H9 (cell line): ENCODE results near the gene TRABD2B. TPM values are rescaled to one million over a fixed set of nuclear protein-coding genes. Genes with fewer than 3 reads are reported as not detected.
A peak's percentile ranks its signal among the peaks of the same experiment; 100 is the strongest.

ENCODE experiments used
- DNase-seq: peaks from one replicate; pipeline ENCODE4 v3.0.0-alpha.2; 2017
- H2AFZ ChIP-seq: one replicate; pipeline ENCODE4 v1.6.1; 2013; ENCODE audit warnings: mild to moderate bottlenecking, low read length, control low read depth, moderate library complexity
- H2AK5ac ChIP-seq: 2 replicates; pipeline ENCODE4 v1.6.1; 2013; ENCODE audit warnings: low read length, control low read depth, mixed read lengths; ENCODE audit not compliant: insufficient read length
- H2BK120ac ChIP-seq: one replicate; pipeline ENCODE4 v1.6.1; 2013; ENCODE audit warnings: low read depth, mild to moderate bottlenecking, low read length, control low read depth, inconsistent platforms; ENCODE audit not compliant: poor library complexity, severe bottlenecking
- H2BK12ac ChIP-seq: 2 replicates; pipeline ENCODE4 v1.6.1; 2013; ENCODE audit warnings: low read length, control low read depth, mixed read lengths, low read depth; ENCODE audit not compliant: insufficient read length
- H2BK15ac ChIP-seq: 2 replicates; pipeline ENCODE4 v1.6.1; 2013; ENCODE audit warnings: low read depth, low read length, control low read depth
- H2BK20ac ChIP-seq: one replicate; pipeline ENCODE4 v1.6.1; 2013; ENCODE audit warnings: low read depth, mild to moderate bottlenecking, low read length, control low read depth, inconsistent platforms; ENCODE audit not compliant: poor library complexity, severe bottlenecking
- H2BK5ac ChIP-seq: 2 replicates; pipeline ENCODE4 v1.6.1; 2013; ENCODE audit warnings: low read length, control low read depth, mixed read lengths; ENCODE audit not compliant: insufficient read length
- H3K14ac ChIP-seq: 2 replicates; pipeline ENCODE4 v1.6.1; 2013; ENCODE audit warnings: low read length, control low read depth; ENCODE audit not compliant: insufficient read depth
- H3K18ac ChIP-seq: 2 replicates; pipeline ENCODE4 v1.6.1; 2013; ENCODE audit warnings: low read depth, mild to moderate bottlenecking, mixed read lengths, low read length, control low read depth; ENCODE audit not compliant: insufficient read length
- H3K23ac ChIP-seq: 2 replicates; pipeline ENCODE4 v1.6.1; 2013; ENCODE audit warnings: low read length, control low read depth, mixed read lengths, low read depth; ENCODE audit not compliant: insufficient read length
- H3K23me2 ChIP-seq: 2 replicates; pipeline ENCODE4 v1.6.1; 2013; ENCODE audit warnings: low read depth, mild to moderate bottlenecking, mixed read lengths, low read length, control low read depth; ENCODE audit not compliant: insufficient read length, poor library complexity, severe bottlenecking
- H3K27ac ChIP-seq: 2 replicates; pipeline ENCODE4 v1.5.1; 2013; ENCODE audit warnings: low read length, control low read depth, mixed read lengths, low read depth; ENCODE audit not compliant: insufficient read length
- H3K27me3 ChIP-seq: 2 replicates; pipeline ENCODE4 v1.6.1; 2013; ENCODE audit warnings: low read length, control low read depth, inconsistent platforms; ENCODE audit not compliant: insufficient read depth
- H3K4ac ChIP-seq: 2 replicates; pipeline ENCODE4 v1.6.1; 2013; ENCODE audit warnings: low read depth, mild to moderate bottlenecking, control low read depth, inconsistent platforms, low read length, moderate library complexity
- H3K4me1 ChIP-seq: 2 replicates; pipeline ENCODE4 v1.6.1; 2013; ENCODE audit warnings: low read length, control low read depth, inconsistent platforms; ENCODE audit not compliant: insufficient read depth
- H3K4me2 ChIP-seq: 2 replicates; pipeline ENCODE4 v1.6.1; 2013; ENCODE audit warnings: low read length, control low read depth, mixed read lengths; ENCODE audit not compliant: insufficient read length, insufficient read depth
- H3K56ac ChIP-seq: 2 replicates; pipeline ENCODE4 v1.6.1; 2013; ENCODE audit warnings: low read depth, mild to moderate bottlenecking, mixed read lengths, low read length, control low read depth; ENCODE audit not compliant: insufficient read length
- H3K79me1 ChIP-seq: 2 replicates; pipeline ENCODE4 v1.6.1; 2013; ENCODE audit warnings: low read depth, mild to moderate bottlenecking, moderate library complexity, low read length, control low read depth, inconsistent platforms; ENCODE audit not compliant: insufficient read depth, poor library complexity, severe bottlenecking
- H3K79me2 ChIP-seq: 2 replicates; pipeline ENCODE4 v1.6.1; 2013; ENCODE audit warnings: low read length, control low read depth, inconsistent platforms; ENCODE audit not compliant: insufficient read depth
- H3K9ac ChIP-seq: 2 replicates; pipeline ENCODE4 v1.6.1; 2013; ENCODE audit warnings: low read length, control low read depth, mixed read lengths; ENCODE audit not compliant: insufficient read length; ENCODE audit errors: extremely low read depth
- H3K9me3 ChIP-seq: one replicate; pipeline ENCODE4 v1.6.1; 2013; ENCODE audit warnings: low read depth, low read length, inconsistent platforms; ENCODE audit not compliant: control insufficient read depth
- H3T11ph ChIP-seq: one replicate; pipeline ENCODE4 v1.6.1; 2013; ENCODE audit warnings: mild to moderate bottlenecking, low read length, control low read depth, inconsistent platforms
- H4K20me1 ChIP-seq: one replicate; pipeline ENCODE4 v1.6.1; 2013; ENCODE audit not compliant: control insufficient read depth, insufficient read length, insufficient read depth
- H4K5ac ChIP-seq: 2 replicates; pipeline ENCODE4 v1.6.1; 2013; ENCODE audit warnings: low read depth, mild to moderate bottlenecking, mixed read lengths, low read length, control low read depth; ENCODE audit not compliant: insufficient read length
- H4K8ac ChIP-seq: replicated peaks from 2 replicates; pipeline ENCODE4 v1.6.1; 2013; ENCODE audit warnings: low read length, control low read depth, mixed read lengths, low read depth; ENCODE audit not compliant: insufficient read length
- H4K91ac ChIP-seq: 2 replicates; pipeline ENCODE4 v1.6.1; 2013; ENCODE audit warnings: low read depth, mild to moderate bottlenecking, moderate library complexity, mixed read lengths, low read length, control low read depth; ENCODE audit not compliant: insufficient read length
- H3K27ac Mint-ChIP-seq, 3 experiments: 2 replicates in 2 of 3; 3 replicates in 1 of 3; pipeline ENCODE4 v1.8.0; 2020 to 2021; ENCODE audit warnings: mixed read lengths in 3 of 3, mild to moderate bottlenecking in 1 of 3, moderate library complexity in 1 of 3
- H3K27me3 Mint-ChIP-seq: 2 replicates; pipeline ENCODE4 v1.8.0; 2021; ENCODE audit warnings: low read depth, mild to moderate bottlenecking, moderate library complexity, mixed read lengths
- H3K36me3 Mint-ChIP-seq, 3 experiments: 2 replicates in 2 of 3; 3 replicates in 1 of 3; pipeline ENCODE4 v1.8.0; 2020 to 2021; ENCODE audit warnings: low read depth in 3 of 3, mixed read lengths in 3 of 3; ENCODE audit not compliant: insufficient read depth in 1 of 3
- H3K4me1 Mint-ChIP-seq, 2 experiments: 2 replicates each; pipeline ENCODE4 v1.8.0; 2020; ENCODE audit warnings: mixed read lengths in 2 of 2
- H3K4me3 Mint-ChIP-seq, 2 experiments: 2 replicates in 1 of 2; 3 replicates in 1 of 2; pipeline ENCODE4 v1.8.0; 2020 to 2021; ENCODE audit warnings: mild to moderate bottlenecking in 2 of 2, mixed read lengths in 2 of 2, moderate library complexity in 1 of 2
- H3K9me3 Mint-ChIP-seq, 2 experiments: 2 replicates in 1 of 2; 3 replicates in 1 of 2; pipeline ENCODE4 v1.8.0; 2020; ENCODE audit warnings: mild to moderate bottlenecking in 2 of 2, mixed read lengths in 2 of 2, moderate library complexity in 1 of 2
- WGBS: extraction: QIAGEN DNeasy Blood & Tissue Kit; methylation state at CpG from one replicate; pipeline ENCODE4 v1.1.7; 2013; ENCODE audit warnings: missing lambda C conversion rate, low lambda C conversion rate, mixed read lengths; ENCODE audit not compliant: insufficient read length; ENCODE audit errors: extremely low coverage; 5-methylcytosine and 5-hydroxymethylcytosine counted together
- total RNA-seq: library from RNA; stranded (reverse); gene quantifications from 2 replicates; pipeline ENCODE4 v1.2.1, GENCODE V29; 2021
- TF ChIP-seq, protein P1 (sequence below): fragments of 200-600 bp; sonication (generic); conservative IDR thresholded peaks from 3 replicates; pipeline ENCODE4 v1.8.0; 2021; ENCODE audit warnings: antibody characterized with exemption, mild to moderate bottlenecking

Gene TRABD2B
- total RNA-seq, 1 experiment from 2014 or later = 2.3 TPM

DNA sequence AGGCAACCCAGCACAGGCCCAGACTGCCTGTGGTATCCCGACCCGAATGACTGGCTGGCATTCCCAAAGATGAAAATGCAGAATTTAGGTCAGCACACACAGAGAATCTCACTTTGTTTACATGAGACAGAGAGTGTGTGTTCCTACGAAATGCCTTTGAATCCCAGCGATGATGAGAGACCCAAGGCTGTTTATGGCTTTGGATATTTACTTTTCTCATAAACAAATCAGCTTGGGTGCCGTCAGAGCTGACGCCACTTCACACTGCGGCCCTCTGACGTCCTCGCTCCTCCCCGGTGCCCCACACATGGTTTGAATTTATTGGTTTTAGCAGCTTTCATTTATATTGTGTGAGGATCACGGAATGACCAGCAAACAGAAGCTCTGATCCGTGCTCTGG is 18.7 kb downstream of the TRABD2B start:
- Histone ChIP-seq H3K14ac (no peak overlapping the region), H3K4me2 (no peak overlapping the region), H2BK5ac (no peak overlapping the region), H2AK5ac (no peak overlapping the region), H3K9me3 (no peaks in the 10 kb centered on the region), H3K79me1 (no peaks in the 10 kb centered on the region), H2BK120ac (no peak overlapping the region), H3K79me2 (no peaks in the 10 kb centered on the region), H3T11ph (no peak overlapping the region), H3K23ac (no peak overlapping the region), H3K18ac (no peak overlapping the region), H2BK20ac (no peak overlapping the region), H3K23me2 (peaks cover 2% of the 10 kb centered on the region), H3K4ac (no peak overlapping the region), H4K5ac (no peak overlapping the region), H4K91ac (no peak overlapping the region), H3K56ac (no peak overlapping the region), H2BK15ac (no peak overlapping the region), H3K9ac (no peak overlapping the region), H2BK12ac (no peak overlapping the region), H3K4me1 (no peaks in the 10 kb centered on the region; the same call in 1 of the 2 replicates), H3K27me3 (no peaks in the 10 kb centered on the region), H4K8ac (no peak overlapping the region), H2AFZ (no peak overlapping the region), H4K20me1 (no peaks in the 10 kb centered on the region), H3K27ac (no peak overlapping the region)
- DNase-seq = no peak
- TF ChIP-seq, protein P1, sequence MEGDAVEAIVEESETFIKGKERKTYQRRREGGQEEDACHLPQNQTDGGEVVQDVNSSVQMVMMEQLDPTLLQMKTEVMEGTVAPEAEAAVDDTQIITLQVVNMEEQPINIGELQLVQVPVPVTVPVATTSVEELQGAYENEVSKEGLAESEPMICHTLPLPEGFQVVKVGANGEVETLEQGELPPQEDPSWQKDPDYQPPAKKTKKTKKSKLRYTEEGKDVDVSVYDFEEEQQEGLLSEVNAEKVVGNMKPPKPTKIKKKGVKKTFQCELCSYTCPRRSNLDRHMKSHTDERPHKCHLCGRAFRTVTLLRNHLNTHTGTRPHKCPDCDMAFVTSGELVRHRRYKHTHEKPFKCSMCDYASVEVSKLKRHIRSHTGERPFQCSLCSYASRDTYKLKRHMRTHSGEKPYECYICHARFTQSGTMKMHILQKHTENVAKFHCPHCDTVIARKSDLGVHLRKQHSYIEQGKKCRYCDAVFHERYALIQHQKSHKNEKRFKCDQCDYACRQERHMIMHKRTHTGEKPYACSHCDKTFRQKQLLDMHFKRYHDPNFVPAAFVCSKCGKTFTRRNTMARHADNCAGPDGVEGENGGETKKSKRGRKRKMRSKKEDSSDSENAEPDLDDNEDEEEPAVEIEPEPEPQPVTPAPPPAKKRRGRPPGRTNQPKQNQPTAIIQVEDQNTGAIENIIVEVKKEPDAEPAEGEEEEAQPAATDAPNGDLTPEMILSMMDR = no peak
- H3K36me3 Mint-ChIP-seq = peaks cover 0 to 5% (median 5%) of the 10 kb centered on the region in 3 experiments; a peak in 5 of 7 replicates
- peak overlapping the region in 1 of 3 experiments; percentile 74; a peak in 1 of 7 replicates for H3K27ac Mint-ChIP-seq
- no peak overlapping the region for H3K4me3 Mint-ChIP-seq
- peaks cover 13 to 18% of the 10 kb centered on the region in 2 experiments for H3K4me1 Mint-ChIP-seq
- peaks cover 6% of the 10 kb centered on the region for H3K27me3 Mint-ChIP-seq
- no CpG with 5 or more reads among the region's 12 CpGs for WGBS
- H3K9me3 Mint-ChIP-seq = no peaks in the 10 kb centered on the region; a peak in 1 of 5 replicates
